SK-N-SH (cell line): ENCODE data around the gene IRX6. TPM values are rescaled to one million over a fixed set of nuclear protein-coding genes. Genes with fewer than 3 reads are reported as not detected.

Experiments
- CTCF ChIA-PET: fragments of 300-600, 350-600 bp; formaldehyde crosslinking; extraction: SDS; loops from one replicate; lab custom pipeline; 2021; lab: Yijun Ruan, JAX
- POLR2A ChIA-PET: fragments of 350-600 bp; sonication (Branson Sonifier 250); formaldehyde crosslinking; extraction: SDS; loops from one replicate; lab custom pipeline; 2020; ENCODE audit warnings: antibody characterized with exemption, inconsistent platforms; lab: Yijun Ruan, JAX
- DNase-seq: peaks from one replicate; pipeline ENCODE4 v3.0.0; 2012
- H2AFZ ChIP-seq: fragments of 200-600 bp; sonication (generic); 2 replicates; pipeline ENCODE4 v1.8.1; 2016; ENCODE audit warnings: antibody characterized with exemption, mild to moderate bottlenecking, low read depth
- H3F3A ChIP-seq: fragments of 200-600 bp; sonication (generic); replicated peaks from 2 replicates; pipeline ENCODE3; 2016; ENCODE audit warnings: antibody characterized with exemption, mild to moderate bottlenecking; ENCODE audit not compliant: insufficient read depth
- H3K27ac ChIP-seq, 2 experiments: fragments of 200-500 bp in 1 of 2; fragments of 200-600 bp in 1 of 2; sonication (Bioruptor generic) in 1 of 2; sonication (generic), shearing (Covaris generic) in 1 of 2; 2 replicates each; pipeline versions ENCODE4 v1.5.1 to v1.6.1; 2014 to 2016; ENCODE audit warnings: low read depth in 2 of 2, inconsistent platforms in 1 of 2, low read length in 1 of 2, mild to moderate bottlenecking in 1 of 2, mixed read lengths in 1 of 2
- H3K27me3 ChIP-seq: fragments of 200-600 bp; sonication (generic), shearing (Covaris generic); 2 replicates; pipeline ENCODE4 v1.6.1; 2016; ENCODE audit warnings: mixed run types; ENCODE audit not compliant: insufficient read depth
- H3K36me3 ChIP-seq, 2 experiments: fragments of 200-500 bp in 1 of 2; fragments of 200-600 bp in 1 of 2; sonication (Bioruptor generic) in 1 of 2; sonication (generic) in 1 of 2; replicated peaks in 1 of 2; 2 replicates each; pipeline versions ENCODE3 to v1.5.1; 2014 to 2016; ENCODE audit warnings: low read length in 1 of 2, mild to moderate bottlenecking in 1 of 2; ENCODE audit not compliant: insufficient read depth in 2 of 2, control insufficient read depth in 1 of 2
- H3K4me1 ChIP-seq, 2 experiments: fragments of 200-500 bp in 1 of 2; fragments of 200-600 bp in 1 of 2; sonication (Bioruptor generic) in 1 of 2; sonication (generic), shearing (Covaris generic) in 1 of 2; 2 replicates each; pipeline versions ENCODE4 v1.5.1 to v1.6.1; 2014 to 2016; ENCODE audit warnings: low read depth in 1 of 2, low read length in 1 of 2, mixed run types in 1 of 2; ENCODE audit not compliant: insufficient read depth in 2 of 2, control insufficient read depth in 1 of 2
- H3K4me2 ChIP-seq: fragments of 200-600 bp; sonication (generic), shearing (Covaris generic); 2 replicates; pipeline ENCODE4 v1.6.1; 2017; ENCODE audit warnings: mixed run types
- H3K4me3 ChIP-seq, 2 experiments: fragments of 200-500 bp in 1 of 2; fragments of 200-600 bp in 1 of 2; sonication (Bioruptor generic) in 1 of 2; sonication (generic), shearing (Covaris generic) in 1 of 2; 2 replicates each; pipeline versions ENCODE4 v1.5.1 to v1.8.1; 2014 to 2016; ENCODE audit warnings: low read depth in 2 of 2, inconsistent platforms in 1 of 2, low read length in 1 of 2, mild to moderate bottlenecking in 1 of 2, mixed read lengths in 1 of 2, moderate library complexity in 1 of 2
- H3K79me2 ChIP-seq: fragments of 200-600 bp; sonication (generic); 2 replicates; pipeline ENCODE4 v1.8.1; 2017; ENCODE audit warnings: mild to moderate bottlenecking; ENCODE audit not compliant: insufficient read depth
- H3K9ac ChIP-seq: fragments of 200-600 bp; sonication (generic); 2 replicates; pipeline ENCODE4 v1.6.1; 2017; ENCODE audit warnings: mixed run types
- H3K9me2 ChIP-seq: fragments of 200-600 bp; sonication (generic); 2 replicates; pipeline ENCODE4 v1.6.1; 2017; ENCODE audit warnings: mixed run types
- H3K9me3 ChIP-seq: fragments of 200-600 bp; sonication (generic); 2 replicates; pipeline ENCODE4 v1.6.1; 2017; ENCODE audit warnings: mixed run types, mild to moderate bottlenecking, moderate library complexity
- H4K20me1 ChIP-seq: fragments of 200-600 bp; sonication (generic); 2 replicates; pipeline ENCODE4 v1.6.1; 2017; ENCODE audit warnings: mild to moderate bottlenecking, mixed run types; ENCODE audit not compliant: insufficient read depth
- CHD2 ChIP-seq: fragments of 150-350 bp; IDR thresholded peaks from 2 replicates; pipeline ENCODE4 v1.6.1; 2018; ENCODE audit warnings: low read length; ENCODE audit not compliant: partially characterized antibody
- CTCF ChIP-seq: fragments of 200-600 bp; sonication (generic); IDR thresholded peaks from 2 replicates; pipeline ENCODE4 v1.6.1; 2017; ENCODE audit warnings: antibody characterized with exemption, mild to moderate bottlenecking, moderate library complexity
- FOSL2 ChIP-seq: IDR thresholded peaks from 2 replicates; pipeline ENCODE4 v1.4.0; 2012; ENCODE audit warnings: low read depth, mild to moderate bottlenecking, moderate library complexity, borderline replicate concordance
- JUND ChIP-seq: IDR thresholded peaks from 2 replicates; pipeline ENCODE4 v1.4.0; 2012
- RAD21 ChIP-seq: IDR thresholded peaks from 2 replicates; pipeline ENCODE4 v1.6.1; 2012; ENCODE audit warnings: mild to moderate bottlenecking, low read length
- RCOR1 ChIP-seq: fragments of 150-350 bp; IDR thresholded peaks from 2 replicates; pipeline ENCODE4 v1.6.1; 2017; ENCODE audit warnings: antibody characterized with exemption, low read length
- RFX5 ChIP-seq: IDR thresholded peaks from 2 replicates; pipeline ENCODE4 v1.6.1; 2012; ENCODE audit warnings: mild to moderate bottlenecking, improper control_type of control experiment, low read length
- USF1 ChIP-seq: IDR thresholded peaks from 2 replicates; pipeline ENCODE4 v1.4.0; 2012; ENCODE audit warnings: low read depth, borderline replicate concordance
- USF2 ChIP-seq: fragments of 150-350 bp; IDR thresholded peaks from 2 replicates; pipeline ENCODE4 v1.6.1; 2017; ENCODE audit warnings: antibody characterized with exemption, low read length, low read depth, borderline replicate concordance
- ZBTB33 ChIP-seq: IDR thresholded peaks from 2 replicates; pipeline ENCODE4 v1.4.0; 2012; ENCODE audit warnings: low read depth, borderline replicate concordance
- WGBS: methylation state at CpG from one replicate; pipeline ENCODE4 v1.1.6; 2017; ENCODE audit warnings: low lambda C conversion rate; 5-methylcytosine and 5-hydroxymethylcytosine counted together
- polyA plus RNA-seq, 3 experiments: library from polyadenylated mRNA; depleted of rRNA; stranded (reverse); fragments of >200 nt; gene quantifications; 2 replicates each; pipeline ENCODE4 v1.2.3, GENCODE V29; 2012

Gene IRX6
- polyA plus RNA-seq, 1 of the 3 experiments (the other 2 are of a cell fraction), result not detected

- Histone ChIP-seq H3K9ac (no peak overlapping the region), H3K9me2 (no peaks in the 10 kb centered on the region), H3K4me2 (no peak overlapping the region), H4K20me1 (no peaks in the 10 kb centered on the region), H3K36me3 (no peaks in the 10 kb centered on the region), H3F3A (no peaks in the 10 kb centered on the region), H3K79me2 (no peaks in the 10 kb centered on the region), H3K9me3 (no peaks in the 10 kb centered on the region), H3K4me1 (no peaks in the 10 kb centered on the region), H2AFZ (no peak overlapping the region), H3K27me3 (no peaks in the 10 kb centered on the region), H3K4me3 (no peak overlapping the region), H3K27ac (no peak overlapping the region)
- ChIA-PET CTCF (interaction anchor here (1.3 kb wide), 1 partner anchor 9 kb away, joined by 5 read pairs; no protein-coding TSS in a partner anchor), POLR2A (no interaction called here)
- TF ChIP-seq RAD21, result no peak
- WGBS, result 42% methylated on average over 4 of the region's 4 CpGs
- DNase-seq, result no peak
These were observed 17.7 kb downstream of the IRX6 start for GRCh38 chr16:55341681-55342080.

GRCh38 chr16:55346475-55346874 is 22.5 kb downstream of the IRX6 start:
- WGBS, result 61% methylated on average over 6 of the region's 6 CpGs
- DNase-seq, result no peak
- Histone ChIP-seq H4K20me1 (no peaks in the 10 kb centered on the region), H3K4me3 (no peak overlapping the region), H3F3A (no peaks in the 10 kb centered on the region), H3K36me3 (no peaks in the 10 kb centered on the region)
- CTCF ChIA-PET, result interaction anchor here (0.6 to 1.7 kb wide), 4 partner anchors 14 to 124 kb away, joined by 3 to 5 read pairs (median 4); partner anchors contain the start of gene IRX6
- TF ChIP-seq RFX5 (no peak), USF2 (no peak), CHD2 (no peak), FOSL2 (no peak)
- TF ChIP-seq, all 33 proteins: peak for 0
- Histone ChIP-seq H3K79me2 (no peaks in the 10 kb centered on the region), H3K4me2 (no peak overlapping the region), H3K9me2 (no peaks in the 10 kb centered on the region), H3K27ac (no peak overlapping the region), H3K9ac (no peak overlapping the region), H3K9me3 (no peaks in the 10 kb centered on the region), H3K27me3 (no peaks in the 10 kb centered on the region), H3K4me1 (no peaks in the 10 kb centered on the region), H2AFZ (no peak overlapping the region)
- POLR2A ChIA-PET, result no interaction called here

GRCh38 chr16:55349867-55350266 is 25.9 kb downstream of the IRX6 start:
- H3K9ac ChIP-seq, result no peak overlapping the region
- H3K36me3 ChIP-seq, result no peaks in the 10 kb centered on the region
- H2AFZ ChIP-seq, result no peak overlapping the region
- H3K4me2 ChIP-seq, result no peak overlapping the region
- ChIA-PET POLR2A (interaction anchor here (0.5 kb wide), 1 partner anchor 71 kb away, joined by 3 read pairs; no protein-coding TSS in a partner anchor), CTCF (interaction anchor here (0.8 to 1.5 kb wide), 2 partner anchors 9 to 19 kb away, joined by 3 to 5 read pairs; no protein-coding TSS in a partner anchor)
- DNase-seq, result no peak
- no peaks in the 10 kb centered on the region for H3K27me3 ChIP-seq
- TF ChIP-seq USF1, result no peak
- no peak for TF ChIP-seq USF2
- no peak for TF ChIP-seq RAD21
- TF ChIP-seq CTCF, result no peak
- no peak for TF ChIP-seq ZBTB33
- TF ChIP-seq RFX5, result no peak
- no peak for TF ChIP-seq RCOR1
- TF ChIP-seq FOSL2, result no peak
- TF ChIP-seq JUND, result no peak
- H3K79me2 ChIP-seq, result no peaks in the 10 kb centered on the region
- no peaks in the 10 kb centered on the region for H3K9me3 ChIP-seq
- H3K4me1 ChIP-seq, result no peaks in the 10 kb centered on the region
- no peak overlapping the region for H3K27ac ChIP-seq
- H3F3A ChIP-seq, result no peaks in the 10 kb centered on the region
- 44% methylated on average over 1 of the region's 1 CpG for whole genome bisulfite sequencing
- H4K20me1 ChIP-seq, result no peaks in the 10 kb centered on the region
- no peak overlapping the region for H3K4me3 ChIP-seq
- no peaks in the 10 kb centered on the region for H3K9me2 ChIP-seq
